ENCODE data around the gene LRRC27.

Gene LRRC27

GRCh38 chr10:132326925-132327324 lies 5.1 kb upstream of the LRRC27 start:
- Mint-ChIP-seq H3K4me1 (peaks cover 26% of the 10 kb centered on the region), H3K36me3 (ENCODE audit: low read depth) (peaks cover 63% of the 10 kb centered on the region), H3K27ac (no peak overlapping the region), H3K4me3 (peak overlapping the region in 1 of 3 experiments; percentile 34), H3K9me3 (no peaks in the 10 kb centered on the region), H3K27me3 (ENCODE audit: low read depth) (peaks cover 5% of the 10 kb centered on the region)
- TF ChIP-seq, protein P1, sequence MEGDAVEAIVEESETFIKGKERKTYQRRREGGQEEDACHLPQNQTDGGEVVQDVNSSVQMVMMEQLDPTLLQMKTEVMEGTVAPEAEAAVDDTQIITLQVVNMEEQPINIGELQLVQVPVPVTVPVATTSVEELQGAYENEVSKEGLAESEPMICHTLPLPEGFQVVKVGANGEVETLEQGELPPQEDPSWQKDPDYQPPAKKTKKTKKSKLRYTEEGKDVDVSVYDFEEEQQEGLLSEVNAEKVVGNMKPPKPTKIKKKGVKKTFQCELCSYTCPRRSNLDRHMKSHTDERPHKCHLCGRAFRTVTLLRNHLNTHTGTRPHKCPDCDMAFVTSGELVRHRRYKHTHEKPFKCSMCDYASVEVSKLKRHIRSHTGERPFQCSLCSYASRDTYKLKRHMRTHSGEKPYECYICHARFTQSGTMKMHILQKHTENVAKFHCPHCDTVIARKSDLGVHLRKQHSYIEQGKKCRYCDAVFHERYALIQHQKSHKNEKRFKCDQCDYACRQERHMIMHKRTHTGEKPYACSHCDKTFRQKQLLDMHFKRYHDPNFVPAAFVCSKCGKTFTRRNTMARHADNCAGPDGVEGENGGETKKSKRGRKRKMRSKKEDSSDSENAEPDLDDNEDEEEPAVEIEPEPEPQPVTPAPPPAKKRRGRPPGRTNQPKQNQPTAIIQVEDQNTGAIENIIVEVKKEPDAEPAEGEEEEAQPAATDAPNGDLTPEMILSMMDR (IDR thresholded peaks at IDR 0.05; ENCODE audit: unreplicated experiment in 3 of 3): no peak

- Mint-ChIP-seq H3K4me3 (peak overlapping the region; percentile 55 to 97 (median 62)), H3K9me3 (no peaks in the 10 kb centered on the region), H3K27me3 (ENCODE audit: low read depth) (peaks cover 5% of the 10 kb centered on the region), H3K4me1 (peaks cover 33% of the 10 kb centered on the region), H3K36me3 (ENCODE audit: low read depth) (peaks cover 61% of the 10 kb centered on the region), H3K27ac (peak overlapping the region in 1 of 3 experiments; percentile 46)
- TF ChIP-seq, protein P1 (IDR thresholded peaks at IDR 0.05; ENCODE audit: unreplicated experiment in 3 of 3): no peak
Observed at GRCh38 chr10:132328106-132328505, 3.9 kb upstream of the LRRC27 start.

DNA sequence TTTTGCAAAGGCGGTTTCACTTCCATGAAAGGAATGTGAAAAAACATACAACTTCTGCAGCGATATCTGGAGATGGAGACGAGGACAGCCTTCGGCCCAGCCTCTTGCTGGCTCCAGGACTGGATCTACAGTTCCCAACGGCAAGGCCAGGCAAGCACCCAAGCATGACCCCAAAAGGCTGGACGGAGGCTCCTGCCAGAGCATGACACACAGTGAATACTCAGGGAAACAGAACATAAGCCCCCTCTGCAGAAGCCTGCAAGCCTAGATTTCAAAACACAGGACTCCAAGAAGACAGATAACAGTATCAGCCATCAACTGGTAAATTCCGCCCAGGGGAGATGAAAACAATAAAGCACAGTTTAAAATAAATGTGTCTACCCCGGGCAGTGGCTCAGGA lies 3.3 kb upstream of the LRRC27 start:
- H3K4me1 Mint-ChIP-seq: peaks cover 37% of the 10 kb centered on the region
- H3K4me3 Mint-ChIP-seq: peak overlapping the region; percentile 62 to 97 (median 65)
- H3K9me3 Mint-ChIP-seq: no peaks in the 10 kb centered on the region
- H3K27me3 Mint-ChIP-seq (ENCODE audit: low read depth): peaks cover 5% of the 10 kb centered on the region
- H3K36me3 Mint-ChIP-seq (ENCODE audit: low read depth): peaks cover 55% of the 10 kb centered on the region
- TF ChIP-seq, protein P1 (IDR thresholded peaks at IDR 0.05; ENCODE audit: unreplicated experiment in 3 of 3): no peak
- peak overlapping the region in 1 of 3 experiments; percentile 46 for H3K27ac Mint-ChIP-seq

DNA sequence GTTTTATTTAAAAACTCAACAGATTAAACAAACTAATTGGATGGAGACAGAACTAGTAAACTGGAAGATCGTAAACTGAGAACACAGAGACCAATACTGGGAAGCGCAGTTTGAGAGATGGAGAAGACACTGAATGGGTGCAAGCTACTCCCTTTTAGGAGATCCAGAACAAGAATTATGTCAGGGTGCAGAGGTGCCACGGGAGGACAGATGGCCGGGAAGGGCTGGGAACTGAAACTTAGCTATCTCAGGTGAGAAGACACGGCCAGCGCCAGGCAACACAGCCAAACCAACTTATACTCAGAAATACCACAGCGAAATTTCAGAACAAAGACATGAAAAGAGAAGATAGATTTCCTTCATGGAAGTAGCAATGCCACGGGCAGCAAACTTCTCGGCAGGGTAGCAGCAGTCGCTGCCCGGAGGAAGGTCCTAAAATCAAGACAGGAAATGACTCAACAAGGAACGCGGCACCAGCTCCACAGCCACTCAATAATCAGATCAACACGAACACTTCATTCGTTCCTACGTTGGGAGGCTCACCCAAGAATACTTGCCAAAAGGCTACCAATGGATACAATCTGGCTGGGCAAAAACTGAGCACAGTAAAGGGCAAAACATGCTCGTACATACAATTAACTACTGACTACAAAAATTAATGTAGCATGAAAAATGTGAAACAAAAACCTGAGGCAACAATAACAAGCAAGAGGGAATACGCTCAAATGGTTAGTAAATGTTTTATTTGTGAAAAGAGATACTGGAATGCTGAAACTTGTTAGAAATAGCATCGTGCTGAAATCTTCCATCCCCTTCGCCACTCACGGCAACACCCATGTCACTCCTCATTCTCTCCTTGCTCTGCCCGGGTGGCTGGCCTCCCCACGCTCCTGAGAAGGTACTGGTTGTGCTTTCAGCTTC lies 2.2 kb upstream of the LRRC27 start:
- Mint-ChIP-seq H3K9me3 (no peaks in the 10 kb centered on the region), H3K36me3 (ENCODE audit: low read depth) (peaks cover 46% of the 10 kb centered on the region), H3K27me3 (ENCODE audit: low read depth) (peaks cover 5% of the 10 kb centered on the region), H3K4me3 (peak overlapping the region; percentile 87 to 97 (median 95)), H3K27ac (peak overlapping the region; percentile 16 to 67 (median 59)), H3K4me1 (peaks cover 37% of the 10 kb centered on the region)
- TF ChIP-seq, protein P1 (IDR thresholded peaks at IDR 0.05; ENCODE audit: unreplicated experiment in 3 of 3): no peak

DNA sequence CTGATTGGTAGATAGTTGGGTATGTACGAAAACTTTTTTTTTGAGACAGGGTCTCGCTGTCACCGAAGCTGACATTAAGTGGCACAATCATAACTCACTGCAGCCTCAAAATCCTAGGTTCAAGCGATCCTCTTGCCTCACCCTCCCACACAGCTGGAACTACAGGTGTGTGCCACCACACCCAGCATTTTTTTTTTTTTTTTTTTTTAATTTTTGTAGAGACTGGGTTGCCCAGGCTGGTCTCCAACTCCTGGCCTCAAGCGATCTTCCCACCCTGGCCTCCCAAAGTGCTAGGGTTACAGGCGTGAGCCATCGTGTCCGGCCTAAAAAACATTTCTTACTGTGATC lies 1.5 kb upstream of the LRRC27 start:
- peaks cover 37% of the 10 kb centered on the region for H3K4me1 Mint-ChIP-seq
- peaks cover 5% of the 10 kb centered on the region for H3K27me3 Mint-ChIP-seq (ENCODE audit: low read depth)
- peak overlapping the region in 2 of 3 experiments; percentile 16 to 67 for H3K27ac Mint-ChIP-seq
- peak overlapping the region; percentile 87 to 97 (median 95) for H3K4me3 Mint-ChIP-seq
- H3K9me3 Mint-ChIP-seq: no peaks in the 10 kb centered on the region
- H3K36me3 Mint-ChIP-seq (ENCODE audit: low read depth): peaks cover 44% of the 10 kb centered on the region
- TF ChIP-seq, protein P1 (IDR thresholded peaks at IDR 0.05; ENCODE audit: unreplicated experiment in 3 of 3): no peak

- Mint-ChIP-seq H3K4me1 (peaks cover 45% of the 10 kb centered on the region), H3K9me3 (no peaks in the 10 kb centered on the region), H3K36me3 (ENCODE audit: low read depth) (peaks cover 35% of the 10 kb centered on the region), H3K27ac (peak overlapping the region; percentile 62 to 89 (median 67)), H3K27me3 (ENCODE audit: low read depth) (peaks cover 5% of the 10 kb centered on the region), H3K4me3 (peak overlapping the region; percentile 90 to 97 (median 95))
- TF ChIP-seq, protein P1 (IDR thresholded peaks at IDR 0.05; ENCODE audit: unreplicated experiment in 3 of 3): no peak
Observed at GRCh38 chr10:132332433-132332754, 401 bp downstream of the LRRC27 start.
